K562 (cell line): Measurements from ENCODE around the gene RNF151. TPM values are rescaled to one million over a fixed set of nuclear protein-coding genes. Genes with fewer than 3 reads are reported as not detected.

ENCODE experiments used
- ELF1 ChIP-seq: fragments of 200-800 bp; sonication (Bioruptor generic); IDR thresholded peaks from 2 replicates; pipeline ENCODE4 v1.6.1; 2016; ENCODE audit warnings: missing genetic modification characterization, missing compliant biosample characterization
- SAFB ChIP-seq: fragments of 200-400 bp; formaldehyde crosslinking; IDR thresholded peaks from 2 replicates; pipeline ENCODE4 v1.6.1; 2017; ENCODE audit warnings: low read depth, low read length, borderline replicate concordance
- TCFL5 ChIP-seq: fragments of 250-450 bp; sonication (Bioruptor Pico); conservative IDR thresholded peaks from 2 replicates; pipeline ENCODE4 v1.6.1; 2021; ENCODE audit warnings: mild to moderate bottlenecking, moderate library complexity, matching md5 sums
- ZNF354B ChIP-seq: fragments of 250-450 bp; sonication (Bioruptor Pico); IDR thresholded peaks from 2 replicates; pipeline ENCODE4 v1.4.0; 2020
- ZNF609 ChIP-seq: sonication (generic); formaldehyde crosslinking; IDR thresholded peaks from 2 replicates; pipeline ENCODE4 v1.8.1; 2023; ENCODE audit warnings: missing genetic modification reagents, mild to moderate bottlenecking, borderline replicate concordance
- polyA plus RNA-seq, 8 experiments: library from polyadenylated mRNA; depleted of rRNA in 4 of 8; stranded (reverse) in 5 of 8; unstranded in 3 of 8; fragments of >200 nt; fragmentation: Nextera tagmentation in 2 of 8; fragmentation: Illumina TruSeq in 1 of 8; extraction: Ambion mirVana in 2 of 8; extraction: Trizol in 1 of 8; gene quantifications; 2 replicates each; pipeline versions ENCODE4 v1.2.1 to v1.2.3, GENCODE V29; 2011 to 2014; ENCODE audit warnings: inconsistent platforms in 1 of 8, missing spikeins in 1 of 8
- total RNA-seq, 7 experiments: library from RNA; depleted of rRNA in 6 of 7; stranded (reverse); fragments of >200 nt in 6 of 7; fragmentation: Illumina TruSeq in 2 of 7; extraction: Trizol in 2 of 7; gene quantifications; 2 replicates each; pipeline versions ENCODE4 v1.2.1 to v1.2.3, GENCODE V29; 2011 to 2021; ENCODE audit warnings: low replicate concordance in 1 of 7
- TF ChIP-seq, protein P1 (sequence below): sonication (generic); formaldehyde crosslinking; IDR thresholded peaks from 2 replicates; pipeline ENCODE4 v1.8.0; 2022; ENCODE audit warnings: mild to moderate bottlenecking, missing genetic modification reagents

The RNF151 gene
- total and polyA plus RNA-seq, 9 of the 15 experiments (the other 6 are each of a cell fraction or from before 2014, with no cell fraction given): not detected

- TF ChIP-seq ZNF609 (CRISPR knock-in tag): no peak
- TF ChIP-seq ELF1 (tag): no peak
- TF ChIP-seq, protein P1, sequence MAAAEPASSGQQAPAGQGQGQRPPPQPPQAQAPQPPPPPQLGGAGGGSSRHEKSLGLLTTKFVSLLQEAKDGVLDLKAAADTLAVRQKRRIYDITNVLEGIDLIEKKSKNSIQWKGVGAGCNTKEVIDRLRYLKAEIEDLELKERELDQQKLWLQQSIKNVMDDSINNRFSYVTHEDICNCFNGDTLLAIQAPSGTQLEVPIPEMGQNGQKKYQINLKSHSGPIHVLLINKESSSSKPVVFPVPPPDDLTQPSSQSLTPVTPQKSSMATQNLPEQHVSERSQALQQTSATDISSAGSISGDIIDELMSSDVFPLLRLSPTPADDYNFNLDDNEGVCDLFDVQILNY (CRISPR knock-in tag): no peak
- TF ChIP-seq SAFB: no peak
- TF ChIP-seq TCFL5 (CRISPR knock-in tag): no peak
- TF ChIP-seq ZNF354B: no peak
- TF ChIP-seq, all 486 proteins: peak for 0
Measured at GRCh38 chr16:1976216-1976520, 9.5 kb downstream of the RNF151 start (continued).
